Left renal pelvis (tissue), 4 donors: ENCODE measurements around the gene UBE2V1. TPM values are rescaled to one million over a fixed set of nuclear protein-coding genes. Genes with fewer than 3 reads are reported as not detected.
A peak's percentile ranks its signal among the peaks of the same experiment; 100 is the strongest.
"Not testable (repeated sequence)": the region's sequence is repeated elsewhere in the genome, so short reads cannot be mapped to it uniquely, and the experiment has no call there.

Source experiments
- DNase-seq, 4 donors: peaks; one replicate each; pipeline ENCODE4 v3.0.0-alpha.2; 2013; ENCODE audit warnings: low read depth in 4 of 4, low spot score in 3 of 4
- polyA plus RNA-seq, 4 donors: library from polyadenylated mRNA; unstranded; fragments of 120-200 nt; gene quantifications; one replicate each; pipeline ENCODE4 v1.2.1, GENCODE V29; 2013; ENCODE audit not compliant: insufficient read length in 4 of 4

The UBE2V1 gene
- polyA plus RNA-seq, 4 donors, result 125 to 171 (median 158) TPM

DNA sequence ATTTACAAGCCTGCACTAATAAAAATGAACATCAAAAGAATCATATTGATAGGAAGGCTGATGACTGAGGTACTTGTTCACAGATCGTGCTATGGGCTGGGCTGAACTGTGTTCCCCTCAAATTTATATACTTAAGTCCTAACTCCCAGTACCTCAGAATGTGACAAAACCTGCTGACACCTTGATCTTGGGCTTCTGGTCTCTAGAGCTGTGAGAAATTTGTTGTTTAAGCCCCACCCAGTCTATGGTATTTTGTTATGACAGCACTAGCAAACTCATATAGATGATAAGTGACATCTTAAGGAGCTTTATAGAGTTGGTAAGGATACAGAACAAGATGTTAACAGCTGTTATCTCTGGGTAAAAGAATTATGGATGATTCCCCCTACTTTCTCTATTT lies 13.8 kb downstream of the UBE2V1 start:
- DNase-seq, result no peak

DNA sequence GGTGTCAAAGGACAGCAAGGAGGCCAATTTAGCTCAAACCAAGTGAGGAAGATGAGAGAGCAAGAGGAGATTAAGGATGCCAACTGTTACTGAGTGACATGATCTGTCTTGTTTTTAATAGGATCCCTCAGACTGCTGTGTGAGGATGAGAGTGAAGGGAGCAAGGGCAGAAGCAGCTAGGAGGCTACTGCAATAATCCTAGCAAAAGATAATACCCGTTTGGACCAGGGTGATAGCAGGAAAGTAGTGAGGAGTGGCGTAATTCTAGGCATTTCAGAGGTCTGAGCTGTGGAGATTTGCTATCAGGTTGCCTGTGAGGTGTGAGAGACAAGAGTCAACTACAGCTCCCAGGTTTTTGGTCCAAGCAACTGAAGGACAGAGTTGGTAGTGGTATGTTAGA lies 14.7 kb downstream of the UBE2V1 start:
- no peak for DNase-seq

DNA sequence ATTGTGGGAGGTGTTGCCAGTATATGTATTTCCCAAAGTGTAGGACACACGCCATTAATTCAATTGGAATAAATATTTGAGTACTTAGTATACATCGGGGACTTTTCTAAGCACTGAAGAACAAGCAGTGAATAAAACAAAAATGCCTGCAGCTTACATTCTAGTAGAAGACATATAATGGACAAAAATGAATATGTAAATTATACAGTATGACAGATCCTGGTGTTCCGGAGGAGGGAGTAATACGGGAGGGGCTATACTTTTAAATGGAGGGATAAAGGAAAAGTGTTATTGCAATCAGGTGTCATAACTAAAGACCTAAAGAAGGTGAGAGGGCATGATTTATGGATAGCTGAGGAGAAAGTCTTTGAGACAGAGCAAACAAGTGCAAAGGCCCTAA lies 15.1 kb downstream of the UBE2V1 start:
- no peak for DNase-seq

DNA sequence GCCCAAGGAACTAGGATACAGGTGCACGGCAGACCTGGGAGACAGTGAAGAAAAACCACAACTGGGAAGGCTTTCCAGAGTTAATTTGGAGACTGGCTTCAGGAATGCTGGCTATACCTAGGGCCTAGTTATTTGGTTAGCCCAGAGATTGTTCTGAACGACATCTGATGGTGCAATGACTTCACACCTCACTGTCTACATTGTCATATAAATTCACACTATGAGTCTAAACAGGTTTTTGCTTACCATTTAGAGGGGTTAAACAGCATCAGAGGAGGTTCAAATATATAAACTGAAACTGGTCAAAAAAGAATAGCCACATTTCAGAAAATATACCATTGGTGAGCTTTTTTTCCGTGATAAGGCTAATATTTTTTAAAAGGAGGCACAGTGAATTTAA lies 16.7 kb downstream of the UBE2V1 start:
- DNase-seq, result no peak

DNA sequence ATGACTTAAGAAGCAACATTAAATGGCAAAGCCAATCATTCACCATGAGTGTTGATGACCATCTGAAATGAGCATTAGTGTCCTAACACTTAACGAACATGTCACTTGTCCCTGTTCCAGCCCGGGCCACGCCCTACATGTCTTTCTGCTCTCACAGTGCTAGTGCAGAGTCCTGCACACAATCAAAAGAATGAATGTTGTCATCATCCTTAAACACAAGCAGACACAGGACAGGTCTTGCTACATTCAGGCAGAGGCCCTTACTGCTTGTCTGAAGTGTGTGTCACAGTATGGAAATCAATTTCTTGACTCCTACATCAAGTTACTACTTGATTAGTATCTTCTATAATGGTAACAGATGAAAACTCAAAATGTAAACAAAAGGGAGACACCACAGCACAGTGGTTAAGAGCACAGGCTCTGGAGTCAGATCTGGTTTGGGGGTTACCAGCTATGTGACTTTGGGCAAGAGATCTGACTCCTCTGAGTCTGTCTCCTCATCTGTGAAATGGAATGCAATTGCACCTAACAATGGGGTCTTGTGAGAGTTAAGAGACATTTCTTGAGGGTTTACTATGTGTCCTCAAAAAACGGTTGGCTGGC lies 17.4 kb downstream of the UBE2V1 start:
- no peak for DNase-seq

DNA sequence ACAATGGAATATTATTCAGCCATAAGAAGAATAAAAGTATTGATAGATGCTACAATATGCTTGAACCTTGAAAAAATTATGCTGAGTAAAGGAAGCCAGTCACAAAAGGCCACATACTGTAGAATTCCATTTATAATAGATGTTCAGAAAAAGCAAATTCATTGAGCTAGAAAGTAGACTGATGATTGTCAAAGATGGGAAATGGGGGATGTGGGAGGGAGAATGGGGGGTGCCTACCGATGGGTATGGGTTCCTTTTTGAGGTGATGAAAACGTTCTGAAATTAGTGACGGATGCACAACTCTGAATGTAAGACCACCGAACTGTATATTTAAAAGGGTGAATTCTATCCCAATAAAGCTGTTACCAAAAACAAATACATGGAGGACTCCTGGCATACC lies 18.4 kb downstream of the UBE2V1 start:
- no peak for DNase-seq

DNA sequence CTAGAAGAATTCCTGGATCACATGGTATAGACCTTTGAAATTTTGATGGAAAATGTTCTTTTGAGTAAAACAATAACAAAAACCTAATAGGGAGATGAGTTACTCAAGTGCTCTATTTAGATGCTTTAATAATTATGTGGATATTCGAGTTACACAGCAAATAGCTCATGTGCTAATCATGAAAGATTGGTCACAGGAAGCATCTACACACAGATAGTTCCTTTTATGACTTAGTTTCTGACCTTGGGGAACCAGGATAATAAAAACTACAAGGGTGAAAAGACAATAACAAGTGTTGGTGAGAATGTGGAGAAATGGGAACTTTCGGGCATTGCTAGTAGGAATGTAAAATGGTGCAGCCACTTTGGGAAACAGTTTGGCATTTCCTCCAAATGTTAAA lies 19.7 kb downstream of the UBE2V1 start:
- DNase-seq, result no peak

DNA sequence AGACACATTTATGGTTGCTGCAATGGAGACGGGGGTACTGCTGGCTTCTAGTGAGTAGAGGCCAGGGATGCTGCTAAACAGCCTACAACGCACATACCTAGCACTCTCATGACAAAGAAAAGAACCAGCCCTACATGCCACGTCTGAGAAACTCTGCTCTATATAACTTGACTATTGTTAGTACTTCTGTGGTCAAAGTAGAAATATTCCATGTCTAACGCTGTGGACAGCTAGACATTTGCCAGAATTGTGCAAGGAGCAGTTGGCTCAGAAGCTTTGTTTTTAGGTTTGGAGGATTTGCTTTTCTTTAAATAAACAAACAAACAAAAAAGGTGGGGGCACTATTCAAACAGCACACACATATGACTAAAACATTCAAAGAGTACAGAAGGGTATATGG lies 20.5 kb downstream of the UBE2V1 start:
- no peak for DNase-seq

DNA sequence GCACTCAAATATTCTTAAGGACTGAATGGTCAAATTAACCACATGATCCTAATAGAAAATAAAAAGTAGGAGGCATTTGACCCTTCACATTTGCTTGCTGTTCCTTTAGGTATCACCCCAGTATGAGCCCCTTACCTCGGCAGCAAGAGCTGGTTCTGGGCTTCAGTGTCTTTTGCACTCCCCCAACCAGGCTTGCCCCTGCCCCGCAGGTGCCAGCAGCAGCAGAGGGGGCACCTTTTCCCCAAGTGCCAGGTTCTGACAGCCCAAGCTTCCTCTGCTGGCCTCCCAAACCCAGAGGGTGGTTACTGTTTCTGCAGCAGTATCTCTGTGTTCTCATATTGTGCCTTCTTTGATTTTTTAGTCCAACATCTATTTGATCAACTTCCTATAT lies 23.2 kb downstream of the UBE2V1 start:
- no peak for DNase-seq

DNA sequence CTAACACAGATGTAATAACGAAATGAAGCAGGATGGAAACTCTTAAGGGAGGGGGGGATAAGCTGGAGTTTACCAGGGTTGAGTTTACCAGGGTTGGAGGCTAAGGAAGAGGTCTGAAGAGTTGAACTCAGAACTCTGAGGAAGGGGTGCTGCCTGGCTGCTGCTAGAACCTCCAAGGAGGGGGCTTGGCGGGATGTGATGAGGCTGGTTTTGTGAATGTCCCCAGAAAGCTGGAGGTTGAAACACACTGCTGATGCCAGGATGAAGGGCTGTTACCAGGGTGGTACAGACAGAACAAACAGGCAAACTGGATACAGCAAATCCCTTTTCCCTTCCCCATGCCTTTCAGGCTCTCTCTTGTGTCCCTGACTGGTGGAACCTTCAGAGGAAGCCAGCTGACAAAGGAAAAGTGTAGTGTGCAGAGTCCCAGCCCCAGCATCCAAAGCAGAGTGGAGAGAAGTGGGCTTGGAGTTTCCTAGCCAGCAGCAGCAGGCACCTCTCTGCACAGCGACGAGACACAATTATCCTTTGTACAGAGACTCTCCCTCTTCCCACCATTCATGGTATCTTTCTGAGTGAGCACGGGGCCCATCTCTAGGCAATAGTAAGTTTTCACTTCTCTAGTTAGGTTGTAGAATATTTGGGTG lies 23.7 kb downstream of the UBE2V1 start:
- no peak for DNase-seq

DNA sequence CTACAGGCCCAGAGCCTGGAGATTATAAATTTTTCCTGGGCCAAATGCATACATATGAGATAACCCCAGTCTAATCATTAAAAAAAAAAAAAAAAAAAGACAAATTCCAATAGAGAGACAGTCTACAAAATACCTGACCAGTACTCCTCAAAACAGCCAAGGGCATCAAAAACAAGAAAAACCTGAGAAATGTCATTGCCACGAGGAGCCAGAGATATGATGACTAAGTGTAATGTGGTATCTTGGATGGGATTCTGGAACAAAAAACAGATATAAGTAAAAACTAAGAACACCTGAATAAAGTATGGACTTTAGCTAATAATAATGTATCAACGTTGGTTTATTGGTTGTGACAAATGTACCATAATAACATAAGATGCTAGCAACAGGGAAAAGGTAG lies 24.9 kb downstream of the UBE2V1 start:
- DNase-seq, result no peak

DNA sequence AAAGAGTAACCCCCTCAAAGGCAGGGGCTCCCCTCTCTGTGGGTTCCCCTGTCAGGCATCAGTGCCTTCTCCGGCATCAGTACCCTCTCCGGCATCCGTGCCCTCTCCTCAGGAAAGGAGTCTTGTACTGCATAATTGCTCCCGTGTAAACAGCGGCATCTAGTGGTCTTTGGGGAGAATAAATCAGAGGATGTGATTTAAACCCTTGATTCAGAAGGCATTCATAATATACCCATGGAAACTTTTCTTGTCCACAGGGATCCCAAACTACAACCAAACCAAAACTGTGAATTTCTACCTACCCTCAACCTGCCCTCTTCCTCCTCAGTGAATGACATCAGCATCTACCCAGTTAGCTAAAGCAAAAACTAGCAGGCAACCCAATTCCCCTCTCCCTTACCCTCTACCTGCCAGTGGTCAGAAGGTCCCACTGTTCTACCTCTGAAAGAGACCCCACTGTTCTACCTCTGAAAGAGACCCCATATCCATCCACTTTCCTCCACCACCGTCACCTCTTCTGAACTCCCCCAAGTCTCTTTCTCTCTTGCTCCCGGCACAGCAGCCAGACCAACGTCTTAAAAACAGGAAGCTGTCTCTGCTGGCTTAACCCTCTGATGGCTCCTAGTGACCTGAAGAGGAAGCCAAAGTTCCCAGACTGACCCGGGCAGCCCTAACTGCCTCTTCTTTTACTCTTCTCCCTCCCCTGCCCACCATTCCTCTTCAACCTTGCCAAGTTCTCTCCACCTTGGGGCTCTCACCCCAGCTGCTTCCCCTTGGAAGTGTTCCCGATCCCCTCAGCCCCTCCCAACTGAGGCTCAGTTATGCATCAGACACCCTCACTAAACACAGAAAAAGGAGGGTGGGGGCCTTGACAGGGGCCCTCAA lies 27.2 kb downstream of the UBE2V1 start:
- DNase-seq, result peak in 3 of 4 donors; percentile 28 to 47 (median 44)

DNA sequence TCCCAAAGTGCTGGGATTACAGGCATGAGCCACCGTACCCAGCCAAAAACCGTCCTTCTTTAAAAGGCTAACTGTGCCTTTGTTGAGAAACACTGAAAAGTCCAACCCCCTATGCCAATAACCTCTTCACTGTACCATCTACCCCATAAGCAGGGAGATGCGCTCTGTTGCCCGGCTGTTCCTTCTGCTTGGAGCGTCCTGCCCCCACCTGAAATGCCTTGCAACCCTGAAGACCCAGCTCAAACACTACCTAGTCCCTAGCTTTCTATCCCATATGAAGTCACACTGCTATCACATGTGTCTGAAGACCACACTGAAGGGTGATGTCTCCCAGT lies 27.8 kb downstream of the UBE2V1 start:
- no peak for DNase-seq

DNA sequence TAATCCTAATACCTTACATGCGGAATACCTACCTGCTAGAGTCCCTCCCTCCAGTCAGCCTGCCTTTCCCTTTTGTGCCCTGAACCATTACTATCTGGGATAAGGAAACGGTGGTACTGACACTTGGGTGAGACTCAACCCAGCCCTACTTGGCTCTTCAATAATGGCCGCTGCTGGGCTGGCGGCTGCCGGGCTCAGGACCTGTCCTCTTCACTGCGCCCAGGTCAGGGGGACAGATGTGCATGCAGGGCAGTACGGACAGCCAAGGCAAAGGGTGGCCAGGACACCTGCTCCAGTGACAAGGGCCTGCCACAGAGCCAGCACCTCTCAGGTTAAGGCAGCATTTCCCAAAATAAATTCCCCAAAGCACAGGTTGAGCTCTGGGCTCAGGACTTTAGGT lies 29.9 kb downstream of the UBE2V1 start:
- no peak for DNase-seq

DNA sequence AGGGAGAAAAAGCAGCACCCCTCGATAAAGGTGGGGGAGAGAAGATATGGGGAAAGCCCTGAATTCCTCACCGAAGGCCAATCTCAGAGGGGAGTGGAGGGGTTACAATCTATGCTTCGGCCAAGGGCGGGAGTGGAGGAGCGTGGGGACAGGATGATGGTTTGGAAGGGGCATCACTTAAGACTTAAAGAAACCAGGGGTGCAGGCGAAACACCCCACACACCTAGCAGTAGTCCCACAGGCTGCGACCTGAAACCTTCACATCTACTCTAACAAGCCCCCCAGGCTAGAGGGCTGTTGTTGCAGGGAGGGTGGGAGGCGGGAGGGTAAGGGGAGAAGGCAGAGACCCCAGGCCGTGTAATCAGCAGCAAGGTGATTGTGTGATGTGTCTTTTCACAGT lies 30.9 kb downstream of the UBE2V1 start:
- not testable (repeated sequence) for DNase-seq

DNA sequence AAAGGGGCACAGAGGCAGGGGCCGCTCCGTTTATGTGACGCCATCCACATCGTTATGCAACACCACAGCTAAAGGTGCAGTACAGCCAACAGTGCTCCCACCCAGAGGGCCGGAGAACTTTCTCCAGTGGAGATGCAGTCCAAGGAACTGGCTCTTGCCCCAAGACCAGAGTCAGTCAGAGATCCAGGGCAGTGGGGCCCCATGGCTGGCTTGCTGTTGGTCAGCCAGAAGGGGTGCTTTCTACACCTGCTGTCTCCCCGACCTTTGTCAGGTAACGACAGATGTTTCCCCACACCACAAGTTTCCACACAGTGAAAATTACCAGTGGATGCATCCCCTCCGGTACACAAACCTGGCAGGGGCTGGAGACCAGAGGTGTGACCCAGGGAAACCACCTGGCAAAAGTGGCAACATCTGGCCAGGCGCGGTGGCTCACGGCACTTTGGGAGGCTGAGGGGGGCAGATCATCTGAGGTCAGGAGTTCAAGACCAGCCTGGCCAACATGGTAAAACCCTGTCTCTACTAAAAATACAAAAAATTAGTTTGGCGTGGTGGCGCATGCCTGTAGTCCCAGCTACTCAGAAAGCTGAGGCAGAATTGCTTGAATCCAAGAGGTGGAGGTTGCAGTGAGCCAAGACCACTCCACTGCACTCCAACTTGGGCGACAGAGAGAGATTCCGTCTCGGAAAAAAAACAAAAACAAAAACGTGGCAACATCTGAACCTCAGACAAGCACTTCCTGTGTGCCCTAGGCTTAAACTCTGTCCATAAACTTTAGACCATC lies 34.9 kb downstream of the UBE2V1 start:
- no peak for DNase-seq

DNA sequence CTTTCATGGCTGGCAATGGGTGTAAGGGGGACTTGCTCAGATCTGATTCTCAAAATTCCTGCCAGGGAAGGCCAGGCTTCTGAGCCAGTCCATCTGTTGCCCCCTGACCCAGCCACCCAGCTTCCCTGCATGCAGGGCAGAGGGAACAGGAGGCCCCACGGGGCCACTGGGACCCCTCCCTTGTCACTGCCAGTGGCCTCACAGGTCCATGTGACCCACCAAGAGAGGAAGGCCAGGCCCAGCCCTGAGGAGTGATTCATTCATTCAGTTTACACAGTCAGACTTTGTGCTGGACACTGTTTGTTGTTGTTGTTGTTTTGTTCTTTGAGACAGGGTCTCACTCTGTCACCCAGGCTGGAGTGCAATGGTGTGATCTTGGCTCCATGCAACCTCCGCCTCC lies 39.5 kb downstream of the UBE2V1 start:
- DNase-seq, result no peak

DNA sequence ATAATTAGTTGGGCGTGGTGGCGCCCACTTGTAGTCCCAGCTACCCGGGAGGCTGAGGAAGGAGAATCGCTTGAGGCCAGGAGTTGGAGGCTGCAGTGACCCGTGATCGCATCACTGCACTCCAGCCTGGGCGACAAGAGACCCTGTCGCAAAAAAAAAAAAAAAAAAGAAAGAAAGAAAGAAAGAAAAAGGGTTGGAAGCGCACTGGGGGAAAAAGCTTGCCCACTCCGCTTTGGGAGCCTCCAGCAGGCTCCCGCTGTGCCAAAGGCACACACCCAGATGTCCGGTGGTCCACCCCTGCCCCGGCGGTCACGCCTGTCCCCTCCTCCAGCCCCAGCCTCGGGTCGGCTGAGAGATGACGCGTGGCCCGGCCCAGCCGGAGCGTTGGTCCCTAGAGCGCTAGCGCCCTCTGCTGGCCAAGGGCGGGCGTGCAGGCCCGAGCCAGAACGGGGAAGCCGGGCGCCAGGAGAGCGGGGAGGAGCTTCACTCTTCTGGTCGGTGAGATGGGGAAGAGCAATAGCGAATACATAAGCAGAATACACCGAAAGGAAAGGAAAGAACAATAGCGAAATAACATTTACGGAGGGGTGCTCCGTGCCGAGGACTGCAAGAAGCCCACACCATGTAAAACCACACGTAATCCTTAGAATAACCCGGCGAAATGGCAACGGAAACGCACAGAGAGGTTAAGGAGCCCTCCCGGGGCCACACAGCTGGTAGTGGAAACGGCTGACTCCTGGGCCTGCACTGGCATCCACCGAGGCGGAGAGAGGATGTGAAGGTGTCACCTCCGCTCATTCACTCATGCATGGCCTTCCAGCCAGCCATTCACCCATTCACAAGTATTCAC lies 41.7 kb downstream of the UBE2V1 start:
- peak in 2 of 4 donors; percentile 68 to 78 for DNase-seq

DNA sequence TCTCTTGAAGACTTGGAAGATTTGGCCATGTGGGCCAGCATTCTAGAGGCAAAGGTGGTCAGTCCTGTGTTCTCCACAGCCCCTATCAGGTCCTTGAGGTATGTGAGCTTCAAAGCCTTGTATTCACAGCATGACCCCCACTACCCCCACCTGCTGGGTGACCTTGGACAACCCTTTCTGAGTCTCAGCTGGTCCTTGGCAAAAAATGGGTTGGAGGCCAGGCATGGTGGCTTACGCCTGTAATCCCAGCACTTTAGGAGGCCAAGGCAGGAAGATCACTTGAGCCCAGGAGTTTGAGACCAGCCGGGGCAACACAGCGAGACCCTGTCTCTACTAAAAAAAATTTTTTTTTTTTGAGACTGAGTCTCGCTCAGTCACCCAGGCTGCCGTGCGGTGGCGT lies 42.6 kb downstream of the UBE2V1 start:
- no peak for DNase-seq

DNA sequence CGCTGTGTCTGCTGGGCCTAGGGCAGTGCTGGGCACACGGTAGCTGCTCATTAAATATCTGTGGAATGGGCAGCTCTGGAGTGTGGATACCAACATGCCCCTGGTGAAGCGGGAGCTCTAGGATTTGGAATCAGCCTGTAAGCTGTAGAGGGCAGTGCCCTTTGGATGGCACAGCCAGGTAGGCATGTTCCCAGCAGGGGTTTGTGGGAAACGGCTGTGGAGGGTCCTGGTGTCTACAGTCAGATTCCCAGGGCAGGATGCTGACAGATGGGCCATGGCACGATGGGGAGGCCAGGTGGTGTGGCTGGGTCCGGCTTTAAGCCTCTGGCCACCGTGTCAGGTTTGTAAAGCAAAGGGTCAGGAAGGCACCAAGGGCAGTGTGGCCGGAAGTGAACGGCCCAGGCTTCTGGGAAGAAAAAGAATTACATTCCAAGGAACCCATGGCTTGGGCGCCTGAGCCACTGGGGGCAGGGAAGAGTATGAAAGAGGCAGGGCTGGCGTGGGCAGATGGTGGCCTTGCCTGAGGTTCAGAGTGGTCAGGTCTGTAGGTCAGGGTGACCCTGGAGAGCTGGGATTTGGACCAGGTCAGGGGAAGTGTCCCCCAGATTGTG lies 44.8 kb downstream of the UBE2V1 start:
- DNase-seq, result no peak
